ENCODE results near the gene TFAP2A.
A peak's percentile ranks its signal among the peaks of the same experiment; 100 is the strongest.

Gene TFAP2A

DNA sequence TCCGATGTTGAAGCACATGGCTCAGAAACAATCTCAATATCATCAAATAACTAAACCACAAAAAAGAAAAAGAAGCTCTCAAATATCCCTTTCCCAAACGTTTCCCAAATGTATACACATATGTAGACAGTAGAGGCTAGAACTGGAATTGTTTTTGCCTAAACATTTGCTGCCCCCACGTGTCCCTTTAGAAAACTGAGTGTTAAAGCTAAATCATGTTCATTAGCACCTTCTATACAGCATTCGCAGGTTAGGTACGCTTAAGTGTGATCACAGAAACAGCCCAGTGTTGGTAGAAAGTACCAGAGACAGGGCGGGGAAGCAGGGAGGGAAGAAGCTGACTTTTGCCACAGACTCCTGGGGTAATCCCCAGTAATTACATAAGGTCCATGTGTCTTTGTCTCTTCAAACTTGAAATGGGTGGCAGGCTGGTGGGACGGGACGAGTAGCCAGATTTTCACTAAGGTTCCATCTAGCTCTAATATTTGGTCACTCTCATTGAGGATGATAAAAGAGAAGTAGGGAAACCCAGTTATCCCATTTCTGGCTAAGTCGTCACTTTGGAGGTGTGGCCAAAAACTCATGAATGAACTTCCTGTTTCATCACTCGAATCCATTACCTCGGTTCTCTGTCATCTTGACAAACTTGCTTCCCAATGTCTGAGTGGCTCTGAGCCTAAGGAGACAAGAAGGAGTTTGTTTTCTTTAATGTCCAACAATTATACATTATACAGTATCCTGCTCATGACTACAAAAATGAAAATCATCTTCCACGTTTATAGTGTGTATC lies 15.0 kb upstream of the TFAP2A start:
- intact Hi-C loops (cut with DNase I) = loop anchor here (5.0 to 10.0 kb wide), 3 partner anchors 398 to 1725 kb away; no protein-coding TSS in a partner anchor
- DNase-seq = peak in 1 of 10 donors; percentile 37

DNA sequence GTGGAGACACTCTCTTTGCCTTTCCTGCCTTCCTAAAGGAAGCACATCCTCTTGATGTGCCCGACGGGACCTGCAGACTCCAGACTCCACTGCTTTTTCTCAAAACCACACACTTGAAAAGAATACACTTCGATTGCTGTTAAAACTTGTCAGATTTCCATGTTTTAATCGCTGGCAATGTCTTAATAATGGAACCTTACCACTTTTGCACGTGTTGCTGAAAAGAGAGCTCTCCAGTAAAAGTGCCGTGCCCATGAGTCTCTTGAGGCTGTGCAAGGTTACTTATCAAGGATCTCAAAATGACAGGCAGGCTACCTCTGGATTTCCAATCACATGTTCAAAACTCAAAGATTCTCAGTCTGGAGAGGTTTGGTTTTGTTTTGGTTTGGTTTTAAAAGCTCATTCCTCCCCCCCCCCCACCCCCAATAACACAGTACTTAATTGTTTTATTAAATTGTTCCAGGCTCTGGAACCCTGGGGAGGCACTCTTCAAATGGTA lies 12.0 kb upstream of the TFAP2A start:
- DNase-seq = no peak
- intact Hi-C loops (cut with DNase I) = loop anchor here (5.0 kb wide), 1 partner anchor 395 kb away; no protein-coding TSS in a partner anchor

DNA sequence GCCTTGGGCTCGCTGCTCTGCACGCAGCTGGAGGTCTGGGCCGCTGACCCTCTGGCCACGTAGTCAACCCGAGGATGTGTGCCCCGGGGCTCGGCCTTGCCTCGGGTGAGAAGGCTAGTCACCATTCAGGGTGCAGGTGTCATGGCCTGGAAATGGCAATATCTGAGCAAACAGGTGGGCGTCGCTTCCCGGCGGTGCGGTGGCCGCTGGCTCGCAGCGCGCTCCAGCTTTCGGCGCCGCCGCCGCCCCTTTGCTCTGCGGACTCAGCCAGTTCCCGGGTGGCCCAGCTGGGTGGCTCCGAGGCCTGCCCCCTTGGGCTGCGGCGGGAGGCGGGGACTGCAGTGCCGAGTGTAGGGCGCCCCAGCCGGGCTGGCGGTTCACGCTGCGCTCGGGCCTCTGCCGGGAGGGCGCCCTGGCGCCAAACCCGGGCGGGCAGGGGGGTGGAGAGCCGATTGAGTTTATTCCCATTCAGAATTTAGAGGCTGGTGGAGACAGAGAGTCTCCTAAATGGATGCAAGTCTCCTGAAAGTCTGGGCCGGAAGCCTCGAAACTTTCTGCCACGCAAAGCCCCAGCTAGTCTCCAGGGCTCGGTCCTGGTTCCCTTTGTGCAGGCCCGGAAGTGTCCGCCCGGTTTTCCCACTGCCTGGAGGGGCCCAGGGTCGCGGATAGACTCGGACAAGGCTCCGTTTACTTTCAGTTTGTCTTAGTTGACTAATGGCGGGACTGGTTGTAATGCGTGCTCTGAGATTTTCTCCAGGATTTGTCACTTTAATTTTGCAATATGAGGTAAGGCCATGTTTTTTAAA lies 11.3 kb upstream of the TFAP2A start:
- intact Hi-C loops (cut with DNase I) = loop anchor here (5.0 kb wide), 1 partner anchor 394 kb away; no protein-coding TSS in a partner anchor
- peak in 2 of 10 donors; percentile 75 to 82 for DNase-seq

DNA sequence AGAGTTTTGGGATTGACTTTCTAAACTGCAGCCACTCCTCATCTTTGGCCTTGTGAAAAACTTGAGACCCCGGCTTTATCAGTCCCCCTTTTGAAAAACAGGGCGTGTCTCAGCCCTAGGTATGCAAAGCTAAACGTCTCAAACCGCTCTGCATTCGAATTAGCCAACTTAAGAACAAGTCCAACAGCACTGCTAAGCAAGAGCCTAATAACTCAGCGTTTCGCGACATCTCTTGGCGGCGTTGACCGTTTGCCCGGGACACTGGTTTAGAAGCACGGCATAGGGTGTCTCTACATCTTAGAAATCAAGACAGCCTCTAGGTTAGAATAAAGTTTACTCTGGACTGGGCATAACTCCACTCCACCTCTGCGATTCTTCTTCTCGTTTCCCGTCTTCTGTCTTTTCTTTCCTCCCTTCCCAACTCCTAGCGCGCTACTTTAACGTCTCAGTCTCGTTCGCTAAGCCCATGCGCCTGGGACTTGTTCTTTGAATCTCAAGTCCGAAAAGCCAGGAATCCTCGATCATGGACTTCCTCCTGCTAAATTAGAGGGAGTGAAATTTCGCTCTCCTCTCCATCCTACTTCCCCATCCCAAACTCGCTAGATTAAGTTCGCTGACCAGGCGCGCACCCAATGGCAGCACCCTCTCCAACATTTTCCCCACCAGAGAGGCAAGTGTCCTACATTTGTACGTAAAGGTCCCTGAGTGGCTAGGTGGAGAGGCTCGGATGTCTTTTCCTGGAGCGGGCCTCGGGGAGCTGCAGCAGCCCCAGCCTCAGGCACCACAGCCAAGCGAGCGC lies 10.5 kb upstream of the TFAP2A start:
- no peak for DNase-seq
- intact Hi-C loops (cut with DNase I) = loop anchor here (5.0 kb wide), 1 partner anchor 393 kb away; no protein-coding TSS in a partner anchor

DNA sequence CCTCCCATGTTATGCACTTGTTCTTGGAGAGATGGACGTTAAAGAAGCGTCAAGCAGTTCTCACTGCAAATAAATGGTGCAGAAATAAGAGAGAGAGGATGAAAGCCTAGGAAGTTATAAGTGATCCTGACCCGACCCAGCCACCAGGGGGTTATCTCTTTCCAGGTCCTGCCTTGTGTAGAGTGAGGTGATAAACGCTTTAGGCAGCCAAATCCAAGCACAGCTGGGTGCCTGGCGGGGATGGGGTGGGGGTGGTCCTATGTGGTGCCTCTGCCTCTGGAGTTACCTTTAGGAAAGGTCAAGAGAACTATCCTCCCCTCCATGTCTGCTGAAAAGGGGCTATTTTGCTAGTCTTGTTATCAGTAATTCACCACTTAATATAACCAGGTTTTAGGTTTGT lies 9.2 kb upstream of the TFAP2A start:
- DNase-seq = no peak
- intact Hi-C loops (cut with DNase I) = no loop called here

DNA sequence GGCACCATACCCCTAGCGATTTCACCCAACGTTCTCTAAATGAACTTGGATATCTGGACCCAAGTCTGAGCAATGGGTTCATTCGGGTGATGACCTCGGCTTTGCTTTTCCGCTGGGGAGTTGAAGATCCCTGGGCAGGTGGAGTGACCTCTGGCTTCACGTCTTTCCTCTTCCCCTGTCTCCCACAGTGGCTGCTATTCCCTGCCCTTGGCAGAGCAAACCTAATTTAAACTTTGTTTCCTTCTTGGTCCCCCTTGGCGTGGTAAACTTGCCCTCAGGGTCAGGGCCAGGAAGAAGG lies 7.8 kb upstream of the TFAP2A start:
- intact Hi-C loops (cut with DNase I) = no loop called here
- no peak for DNase-seq

DNA sequence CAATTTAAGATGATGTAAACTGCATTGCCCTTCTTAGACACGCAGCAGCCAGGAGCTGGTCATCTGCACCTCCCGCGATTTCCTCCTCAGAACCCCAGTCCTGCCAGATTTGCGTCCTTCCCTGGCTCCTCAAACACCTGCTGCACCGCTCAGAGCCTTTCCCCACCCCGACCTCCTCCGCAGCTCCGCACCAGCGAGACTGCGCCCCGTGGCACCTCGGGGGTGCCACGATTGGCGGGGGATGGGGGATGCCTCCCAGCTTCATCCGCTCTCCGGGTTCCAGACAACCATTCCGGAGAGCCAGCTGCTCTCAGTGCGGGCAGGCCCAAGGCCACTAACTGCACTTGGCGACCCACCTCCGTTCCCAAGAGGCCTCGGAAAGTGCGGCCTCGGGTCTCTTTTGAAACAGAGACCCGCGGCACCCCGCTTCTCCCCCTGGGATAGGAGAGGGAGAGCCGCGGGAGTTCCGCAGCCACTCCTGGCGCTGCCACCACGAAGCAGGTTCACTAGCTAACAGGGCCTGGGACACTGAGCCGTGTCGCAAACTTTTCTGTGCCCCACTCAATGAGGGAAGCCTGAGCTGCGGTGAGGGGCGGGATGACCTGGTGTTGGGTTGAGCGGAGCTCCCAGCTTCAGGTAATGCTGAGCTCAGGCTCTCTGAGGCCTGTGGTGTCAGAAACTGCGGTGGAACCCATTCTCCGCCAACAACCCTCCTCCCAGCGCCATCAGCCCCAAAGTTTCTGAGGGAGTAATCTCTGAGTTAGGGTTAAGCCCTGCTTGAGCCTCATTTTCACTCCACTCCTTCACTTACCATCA lies 7.3 kb upstream of the TFAP2A start:
- intact Hi-C loops (cut with DNase I) = no loop called here
- DNase-seq = no peak

DNA sequence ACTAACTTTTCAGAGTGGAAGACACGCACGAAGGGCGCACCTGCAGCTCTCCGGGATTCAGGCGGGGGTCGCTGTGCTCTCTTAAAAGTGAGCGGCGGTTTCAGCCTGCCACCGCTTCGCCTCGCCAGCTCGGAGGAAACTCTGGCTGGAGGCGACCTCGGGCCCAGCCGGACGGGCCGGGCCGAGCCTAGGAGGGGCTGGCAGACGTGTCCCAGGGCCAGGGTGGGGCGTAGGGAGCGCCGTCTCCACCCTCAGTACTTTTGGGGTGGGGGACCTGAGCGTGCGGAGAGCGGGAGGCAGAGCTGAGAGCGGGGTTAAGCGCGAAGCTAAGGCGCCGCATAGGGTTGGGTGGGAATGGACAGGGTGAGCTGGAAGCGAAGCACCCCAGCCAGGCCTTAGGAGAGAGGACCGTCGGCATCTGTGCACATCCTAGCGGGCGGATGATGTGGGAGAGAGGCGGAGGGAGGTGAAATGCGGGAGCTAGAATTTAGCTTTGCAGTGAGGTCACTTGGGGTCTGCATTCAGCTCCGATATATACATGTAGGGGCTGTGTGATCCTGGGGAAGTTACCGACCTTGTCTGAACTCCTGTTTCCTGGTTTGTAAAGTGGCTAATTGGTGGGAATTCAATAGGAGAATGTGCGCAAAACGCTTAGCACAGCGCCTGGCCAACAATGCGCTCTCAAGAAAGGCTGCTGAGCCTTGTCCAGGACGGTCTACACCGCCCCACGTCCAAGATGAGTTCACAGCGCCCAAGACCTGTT lies 6.5 kb upstream of the TFAP2A start:
- intact Hi-C loops (cut with DNase I) = no loop called here

DNA sequence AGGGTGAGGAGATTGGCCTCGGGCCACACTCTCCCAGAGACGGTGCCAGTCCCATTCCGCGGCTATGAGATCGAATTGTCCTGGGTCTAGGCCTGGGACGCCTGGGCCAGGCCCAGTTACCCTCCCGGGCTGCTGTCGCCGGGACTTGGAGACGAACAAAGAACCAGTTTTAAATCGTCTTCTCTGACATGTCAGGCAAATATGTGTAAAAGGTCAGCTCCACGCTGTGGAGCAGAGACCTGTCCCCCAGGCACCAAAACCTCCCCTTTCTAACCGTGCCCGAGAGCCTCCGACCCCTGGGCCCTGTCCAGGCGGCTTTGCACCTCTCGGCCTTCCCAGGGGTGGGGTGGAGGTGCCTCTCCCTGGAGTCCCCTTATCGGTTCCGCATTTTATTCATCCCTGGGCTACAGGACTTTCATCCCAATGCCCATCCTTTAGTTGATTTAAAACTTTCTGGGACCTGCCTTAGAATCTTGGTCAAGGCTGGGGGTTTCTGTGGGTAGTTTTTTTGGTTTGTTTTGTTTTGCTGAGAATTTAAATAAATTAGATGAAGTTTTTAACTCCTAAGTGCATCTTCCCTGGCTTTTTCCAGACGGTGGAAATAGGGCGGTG lies 5.8 kb upstream of the TFAP2A start:
- DNase-seq = no peak
- intact Hi-C loops (cut with DNase I) = no loop called here

More for the DNA sequence above, 6.5 kb upstream of the TFAP2A start:
- no peak for DNase-seq

DNA sequence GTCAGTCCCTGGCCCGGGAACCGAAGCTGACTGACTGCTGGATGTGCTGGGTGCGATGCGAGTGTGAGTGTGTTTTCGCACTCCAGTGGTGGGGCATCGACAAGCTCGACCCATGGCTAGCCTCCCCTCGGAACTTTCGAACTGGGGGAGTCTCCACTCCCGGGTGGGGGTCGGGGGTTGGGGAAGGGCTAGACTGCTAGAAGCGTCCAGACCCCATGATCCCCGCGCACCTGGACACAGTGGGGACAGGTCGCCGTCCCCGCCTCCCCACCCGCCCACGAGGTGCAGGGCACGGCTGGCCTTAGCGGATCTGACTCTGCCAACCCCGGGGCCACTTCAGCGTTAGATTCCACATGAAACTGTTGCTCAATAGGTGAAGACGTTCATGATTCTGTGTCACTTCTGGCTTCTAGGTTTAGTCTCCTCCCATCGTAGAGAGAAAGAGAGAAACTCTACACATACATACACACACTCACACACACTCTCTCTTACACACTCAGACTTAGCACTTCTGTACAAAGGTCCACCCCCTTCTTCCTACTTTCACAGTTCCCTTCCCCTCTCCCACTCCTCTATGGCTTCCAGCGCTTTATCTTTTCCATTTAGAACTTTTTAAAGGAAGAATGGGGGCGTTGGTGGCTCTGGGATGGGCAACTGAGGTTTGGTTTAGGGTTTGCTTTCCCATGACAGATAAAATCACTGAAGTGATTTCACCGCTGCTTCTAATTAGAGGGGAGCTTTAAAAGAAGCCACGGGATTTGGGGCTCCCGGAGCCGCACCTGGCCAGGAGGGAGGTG lies 5.1 kb upstream of the TFAP2A start:
- intact Hi-C loops (cut with DNase I) = no loop called here
- DNase-seq = no peak

DNA sequence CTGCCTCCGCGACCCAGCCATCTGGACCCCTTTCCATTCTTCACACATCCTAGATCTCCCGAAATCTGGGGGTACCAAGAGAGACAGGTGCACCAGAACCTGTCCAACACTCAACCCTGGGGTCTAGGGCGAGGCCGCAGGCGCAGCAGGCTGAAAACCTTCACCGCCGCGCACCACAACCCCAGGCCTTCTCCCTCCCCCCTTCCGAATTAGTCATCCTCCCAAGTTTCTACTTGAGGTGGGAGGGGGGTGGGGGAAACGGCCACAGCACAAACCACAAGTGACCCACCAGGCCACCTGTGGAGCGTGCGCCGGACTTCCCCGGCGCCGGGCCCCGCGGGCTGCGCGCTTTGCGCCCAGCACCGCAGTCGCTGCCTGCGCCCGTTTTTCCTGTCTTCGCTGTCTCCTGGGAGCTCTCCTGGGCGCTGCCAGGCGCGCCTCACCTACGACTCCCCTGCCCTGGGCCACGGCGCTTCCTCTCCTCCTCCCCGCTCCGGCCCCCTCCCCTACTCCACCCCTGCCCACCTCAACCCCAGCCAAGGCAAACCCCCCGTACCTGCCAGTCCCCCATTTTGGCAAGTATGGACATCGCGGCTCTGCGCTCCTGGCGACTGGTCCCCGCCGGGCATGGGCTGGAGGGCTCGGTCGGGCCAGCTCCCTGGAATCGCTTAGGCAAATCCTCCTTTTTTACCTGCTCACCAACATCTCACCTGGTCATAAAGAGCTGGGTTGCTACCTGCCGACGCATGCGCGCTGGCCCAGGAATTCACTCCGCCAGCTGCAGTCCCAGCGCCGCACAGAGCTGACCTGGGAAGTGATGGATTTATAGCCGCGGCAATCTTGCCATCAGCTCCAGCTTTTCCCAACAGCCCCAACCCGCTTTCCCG lies 4.2 kb upstream of the TFAP2A start:
- no peak for DNase-seq
- intact Hi-C loops (cut with DNase I) = no loop called here

DNA sequence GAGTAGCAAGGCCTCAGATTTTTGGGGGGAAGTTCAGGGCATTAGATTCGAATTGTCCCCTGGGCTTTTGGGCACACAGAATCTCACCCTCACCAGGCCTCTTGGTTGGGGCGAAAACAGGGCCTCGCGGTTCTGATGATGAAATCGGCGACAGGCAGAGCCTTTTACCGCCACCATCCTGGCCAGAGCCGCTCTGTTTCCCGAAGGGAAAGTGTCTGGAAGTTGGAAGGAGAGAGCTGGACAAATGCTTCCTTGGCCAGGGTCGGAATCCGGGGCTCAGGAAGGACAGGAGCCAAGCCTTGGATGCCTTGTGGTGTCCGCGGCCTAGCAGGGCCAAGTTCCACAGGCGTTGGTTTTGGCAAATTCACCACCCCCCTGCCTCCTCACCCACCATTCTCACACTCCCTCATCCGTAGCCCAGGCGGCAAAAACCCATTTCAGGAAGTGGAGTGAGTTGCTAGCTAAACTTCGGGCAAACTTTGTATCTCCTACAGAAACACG lies 3.5 kb upstream of the TFAP2A start:
- intact Hi-C loops (cut with DNase I) = no loop called here
- DNase-seq = no peak

DNA sequence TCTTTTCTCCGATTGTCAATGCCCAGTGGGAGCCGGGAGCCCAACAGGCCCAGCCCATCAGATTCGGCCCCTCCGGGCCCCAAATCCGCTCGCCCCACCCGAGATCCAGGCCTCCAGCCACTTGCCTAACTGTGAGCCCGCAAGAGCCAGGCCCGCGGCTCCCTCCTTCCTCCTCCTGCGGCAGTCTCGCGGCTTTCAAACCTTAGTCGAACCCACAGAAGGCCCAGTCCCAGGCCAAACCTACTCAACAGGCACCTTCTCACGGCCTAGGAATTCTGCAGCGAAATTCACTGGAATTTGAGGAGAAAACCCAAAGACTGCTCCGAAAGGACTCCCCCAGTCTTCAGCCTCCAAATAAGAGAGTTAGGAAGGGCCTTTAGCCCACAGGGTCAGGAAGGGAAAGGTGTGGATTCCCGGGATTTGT lies 2.8 kb upstream of the TFAP2A start:
- intact Hi-C loops (cut with DNase I) = no loop called here
- no peak for DNase-seq

DNA sequence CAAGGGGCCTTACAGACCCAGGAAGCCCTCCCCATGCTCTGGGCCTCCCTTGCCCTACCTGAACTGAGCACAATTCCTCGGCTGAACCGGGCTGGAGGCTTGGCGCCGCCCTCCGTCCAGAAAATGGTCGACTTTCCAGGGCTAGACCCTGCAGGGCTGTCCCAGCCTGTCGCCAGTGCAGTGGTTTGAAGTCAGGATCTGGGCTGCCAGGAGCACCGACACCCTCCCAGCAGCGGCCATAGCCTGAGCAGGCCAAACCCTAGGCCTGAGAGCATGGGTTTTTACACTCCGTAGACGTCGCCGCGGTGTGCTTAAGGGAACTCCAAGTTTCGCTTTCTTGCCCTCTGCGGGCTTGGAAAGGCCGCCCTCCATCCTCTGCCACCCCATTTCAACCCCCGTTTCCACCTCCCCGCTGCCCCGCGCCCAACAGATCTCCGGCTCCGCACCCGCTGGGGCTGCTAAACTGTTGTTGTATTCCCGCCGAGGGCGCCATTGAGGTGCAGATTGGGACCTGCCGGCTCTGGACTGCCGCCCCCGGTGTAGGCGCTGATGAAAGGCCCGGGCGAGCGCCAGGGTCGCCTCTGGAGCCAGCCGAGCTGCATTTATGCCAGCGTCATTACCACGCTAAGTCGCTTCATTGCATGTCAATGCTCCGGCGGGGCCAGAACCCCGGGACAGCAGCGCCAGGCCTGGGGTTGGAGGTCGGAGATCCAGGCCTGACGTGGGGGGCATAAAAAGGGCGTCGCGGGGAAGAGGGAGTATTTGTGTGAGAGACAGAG lies 2.2 kb upstream of the TFAP2A start:
- peak in 1 of 10 donors; percentile 79 for DNase-seq
- intact Hi-C loops (cut with DNase I) = no loop called here

DNA sequence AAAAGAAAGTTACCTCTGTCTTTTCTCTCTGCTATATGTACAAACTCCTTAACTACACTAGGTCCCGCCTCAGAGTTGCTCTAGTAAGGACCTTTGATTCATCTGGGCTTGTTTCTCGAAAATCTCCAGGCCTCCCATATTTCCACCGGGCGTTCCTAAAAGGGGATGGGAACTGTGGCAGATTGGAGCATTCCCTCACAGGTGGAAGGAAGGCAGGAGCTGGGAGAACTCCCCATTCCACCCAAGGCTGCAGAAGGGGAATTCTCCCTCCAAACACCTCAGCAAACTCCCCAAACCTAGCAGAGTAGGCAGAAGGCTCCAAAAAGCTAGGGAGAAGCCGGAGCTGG lies 1.6 kb upstream of the TFAP2A start:
- intact Hi-C loops (cut with DNase I) = no loop called here
- peak in 1 of 10 donors; percentile 19 for DNase-seq
